ENCODE data around the gene MYO16. TPM values are rescaled to one million over a fixed set of nuclear protein-coding genes. Genes with fewer than 3 reads are reported as not detected.

The MYO16 gene
- total RNA-seq, 1 experiment from 2014 or later: not detected

DNA sequence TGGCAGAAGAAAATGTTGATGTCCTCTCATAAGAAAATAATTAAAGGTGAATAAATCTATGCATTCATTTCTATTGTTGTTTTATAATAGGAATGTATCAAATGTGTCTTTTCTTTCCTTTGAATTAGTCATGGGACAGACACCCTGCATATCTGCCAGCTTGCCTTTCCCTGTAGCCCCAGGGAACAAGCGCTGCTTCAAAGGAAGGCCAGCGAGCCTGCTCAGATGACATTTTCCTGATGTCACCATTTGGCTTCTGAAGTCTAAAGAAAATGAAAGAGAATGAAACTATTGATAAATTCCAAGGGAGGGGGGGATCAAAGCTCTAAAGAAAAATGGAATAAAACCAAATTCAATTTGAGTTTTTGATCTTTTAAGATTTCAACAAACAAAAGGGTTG, 582.2 kb downstream of the MYO16 start:
- Mint-ChIP-seq H3K9me3 (no peaks in the 10 kb centered on the region), H3K27me3 (ENCODE audit: low read depth) (peaks cover 2% of the 10 kb centered on the region; the same call in 1 of the 2 replicates), H3K27ac (no peak overlapping the region), H3K4me3 (no peak overlapping the region), H3K36me3 (ENCODE audit: insufficient read depth in 1 of 3, low read depth in 3 of 3) (no peaks in the 10 kb centered on the region), H3K4me1 (peaks cover 0 to 3% of the 10 kb centered on the region in 2 experiments; a peak in 1 of 4 replicates)
- Histone ChIP-seq H2BK5ac (ENCODE audit: insufficient read length, low read length) (no peak overlapping the region), H2BK120ac (ENCODE audit: low read depth, low read length, poor library complexity, severe bottlenecking) (no peak overlapping the region), H3K4ac (ENCODE audit: low read depth, low read length) (no peak overlapping the region), H3K18ac (ENCODE audit: insufficient read length, low read depth, low read length) (no peak overlapping the region), H4K91ac (ENCODE audit: insufficient read length, low read depth, low read length) (no peak overlapping the region), H3K27me3 (ENCODE audit: insufficient read depth, low read length) (no peaks in the 10 kb centered on the region), H3K9ac (ENCODE audit: extremely low read depth, insufficient read length, low read length) (no peak overlapping the region), H3K4me1 (ENCODE audit: insufficient read depth, low read length) (no peaks in the 10 kb centered on the region), H3K79me1 (ENCODE audit: insufficient read depth, low read depth, low read length, poor library complexity, severe bottlenecking) (no peaks in the 10 kb centered on the region), H2AK5ac (ENCODE audit: insufficient read length, low read length) (no peak overlapping the region), H2BK12ac (ENCODE audit: insufficient read length, low read depth, low read length) (no peak overlapping the region), H3K23me2 (ENCODE audit: insufficient read length, low read depth, low read length, poor library complexity, severe bottlenecking) (no peaks in the 10 kb centered on the region), H2AFZ (ENCODE audit: low read length) (no peak overlapping the region), H2BK15ac (ENCODE audit: low read depth, low read length) (no peak overlapping the region), H3K23ac (ENCODE audit: insufficient read length, low read depth, low read length) (no peak overlapping the region), H3K14ac (ENCODE audit: insufficient read depth, low read length) (no peak overlapping the region), H3K79me2 (ENCODE audit: insufficient read depth, low read length) (no peaks in the 10 kb centered on the region), H3K4me2 (ENCODE audit: insufficient read depth, insufficient read length, low read length) (no peak overlapping the region), H3K56ac (ENCODE audit: insufficient read length, low read depth, low read length) (no peak overlapping the region), H3K9me3 (ENCODE audit: control insufficient read depth, low read depth, low read length) (no peaks in the 10 kb centered on the region), H3T11ph (ENCODE audit: low read length) (no peak overlapping the region), H3K27ac (ENCODE audit: insufficient read length, low read depth, low read length) (no peak overlapping the region), H4K5ac (ENCODE audit: insufficient read length, low read depth, low read length) (no peak overlapping the region), H4K8ac (replicated peaks; ENCODE audit: insufficient read length, low read depth, low read length) (no peak overlapping the region), H4K20me1 (ENCODE audit: control insufficient read depth, insufficient read depth, insufficient read length) (no peaks in the 10 kb centered on the region), H2BK20ac (ENCODE audit: low read depth, low read length, poor library complexity, severe bottlenecking) (no peak overlapping the region)
- TF ChIP-seq, protein P1, sequence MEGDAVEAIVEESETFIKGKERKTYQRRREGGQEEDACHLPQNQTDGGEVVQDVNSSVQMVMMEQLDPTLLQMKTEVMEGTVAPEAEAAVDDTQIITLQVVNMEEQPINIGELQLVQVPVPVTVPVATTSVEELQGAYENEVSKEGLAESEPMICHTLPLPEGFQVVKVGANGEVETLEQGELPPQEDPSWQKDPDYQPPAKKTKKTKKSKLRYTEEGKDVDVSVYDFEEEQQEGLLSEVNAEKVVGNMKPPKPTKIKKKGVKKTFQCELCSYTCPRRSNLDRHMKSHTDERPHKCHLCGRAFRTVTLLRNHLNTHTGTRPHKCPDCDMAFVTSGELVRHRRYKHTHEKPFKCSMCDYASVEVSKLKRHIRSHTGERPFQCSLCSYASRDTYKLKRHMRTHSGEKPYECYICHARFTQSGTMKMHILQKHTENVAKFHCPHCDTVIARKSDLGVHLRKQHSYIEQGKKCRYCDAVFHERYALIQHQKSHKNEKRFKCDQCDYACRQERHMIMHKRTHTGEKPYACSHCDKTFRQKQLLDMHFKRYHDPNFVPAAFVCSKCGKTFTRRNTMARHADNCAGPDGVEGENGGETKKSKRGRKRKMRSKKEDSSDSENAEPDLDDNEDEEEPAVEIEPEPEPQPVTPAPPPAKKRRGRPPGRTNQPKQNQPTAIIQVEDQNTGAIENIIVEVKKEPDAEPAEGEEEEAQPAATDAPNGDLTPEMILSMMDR (conservative IDR thresholded peaks at IDR 0.05): no peak
- WGBS (ENCODE audit: extremely low coverage, insufficient read length, low lambda C conversion rate): no CpG with 5 or more reads among the region's 2 CpGs
- no peak for DNase-seq
